Activated CD8-positive, alpha-beta T cell treated with anti-CD3 and anti-CD28 coated beads, Interleukin-2, amount 10 ng/mL, durations not matched to agents 7 days and 5 days (primary cell): ENCODE data around the gene ICA1. TPM values are rescaled to one million over a fixed set of nuclear protein-coding genes. Genes with fewer than 3 reads are reported as not detected.
A peak's percentile ranks its signal among the peaks of the same experiment; 100 is the strongest.

ENCODE experiments used
- ATAC-seq: fragments of 150-1000 bp; cut with Tn5 transposase; one replicate; pipeline ENCODE4 v1.10.0; 2021; ENCODE audit warnings: moderate library complexity
- CTCF ChIA-PET: fragments of 350-600 bp; sonication (Branson Sonifier 250); formaldehyde crosslinking; loops from one replicate; lab custom pipeline; 2021; ENCODE audit warnings: antibody characterized with exemption; lab: Charles Lee
- POLR2A ChIA-PET: fragments of 350-600 bp; sonication (Branson Sonifier 250); formaldehyde crosslinking; loops from one replicate; lab custom pipeline; 2021; ENCODE audit warnings: antibody characterized with exemption; lab: Charles Lee
- DNase-seq: peaks from one replicate; pipeline ENCODE4 v3.0.0-alpha.2; 2020
- H3K27ac Mint-ChIP-seq: one replicate; pipeline ENCODE4 v1.8.0; 2021; ENCODE audit warnings: mild to moderate bottlenecking, mixed read lengths
- H3K27me3 Mint-ChIP-seq: one replicate; pipeline ENCODE4 v1.8.0; 2021; ENCODE audit warnings: low read depth, mixed read lengths
- H3K36me3 Mint-ChIP-seq: one replicate; pipeline ENCODE4 v1.8.0; 2021; ENCODE audit warnings: low read depth, mixed read lengths
- H3K4me1 Mint-ChIP-seq: one replicate; pipeline ENCODE4 v1.8.0; 2021; ENCODE audit warnings: low read depth, mixed read lengths
- H3K4me3 Mint-ChIP-seq: one replicate; pipeline ENCODE4 v1.8.0; 2021; ENCODE audit warnings: mild to moderate bottlenecking, mixed read lengths
- H3K9me3 Mint-ChIP-seq: one replicate; pipeline ENCODE4 v1.8.0; 2022; ENCODE audit warnings: mixed read lengths; ENCODE audit not compliant: insufficient read depth
- total RNA-seq, 2 experiments: library from RNA; stranded (reverse); gene quantifications; one replicate each; pipeline ENCODE4 v1.2.3, GENCODE V29; 2021

The ICA1 gene
- total RNA-seq, 2 experiments from 2014 or later: 0.76 to 1.8 TPM

DNA sequence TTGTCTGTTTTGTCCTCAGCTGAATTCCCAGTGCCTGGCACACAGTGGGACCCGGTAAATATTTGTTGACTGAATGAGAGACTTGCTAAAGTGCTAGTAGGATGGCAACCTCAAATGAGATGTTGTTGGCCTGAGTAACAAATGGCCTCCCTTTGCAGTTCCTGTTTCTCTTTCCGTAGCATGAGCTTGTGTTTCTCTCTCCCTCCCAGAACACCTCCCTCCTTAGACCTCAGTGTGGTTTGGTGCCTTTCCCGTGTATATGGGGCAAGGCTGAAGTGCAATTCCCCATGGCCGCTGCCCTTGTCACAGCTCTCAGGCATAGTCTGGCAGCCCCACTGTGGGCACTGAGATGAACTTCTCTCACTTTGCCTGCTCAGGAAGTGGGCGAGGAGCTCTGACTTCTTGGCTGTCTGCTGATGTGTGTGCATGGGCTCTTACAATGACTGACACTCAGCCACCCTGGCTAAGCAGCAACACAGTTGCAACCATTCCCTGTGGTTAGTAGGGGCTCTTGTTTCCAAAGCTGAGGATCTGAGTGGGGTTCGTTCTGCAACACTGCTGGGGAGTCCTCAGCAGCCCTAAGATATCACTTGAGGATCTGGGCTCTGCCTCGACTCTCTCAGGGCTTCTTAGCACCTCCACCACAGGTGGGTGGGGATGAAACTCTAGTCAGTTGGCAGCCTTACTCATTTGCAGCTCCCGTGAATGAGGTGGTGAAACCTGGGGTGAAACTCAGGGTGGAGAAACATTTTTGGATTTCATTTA lies 136.1 kb downstream of the ICA1 start:
- peaks cover 76% of the 10 kb centered on the region for H3K4me1 Mint-ChIP-seq
- H3K27ac Mint-ChIP-seq: peak overlapping the region; percentile 99
- CTCF ChIA-PET: interaction anchor here (0.8 to 2.9 kb wide), 15 partner anchors 9 to 445 kb away, joined by 3 to 20 read pairs (median 4); partner anchors contain the start of gene GLCCI1

DNA sequence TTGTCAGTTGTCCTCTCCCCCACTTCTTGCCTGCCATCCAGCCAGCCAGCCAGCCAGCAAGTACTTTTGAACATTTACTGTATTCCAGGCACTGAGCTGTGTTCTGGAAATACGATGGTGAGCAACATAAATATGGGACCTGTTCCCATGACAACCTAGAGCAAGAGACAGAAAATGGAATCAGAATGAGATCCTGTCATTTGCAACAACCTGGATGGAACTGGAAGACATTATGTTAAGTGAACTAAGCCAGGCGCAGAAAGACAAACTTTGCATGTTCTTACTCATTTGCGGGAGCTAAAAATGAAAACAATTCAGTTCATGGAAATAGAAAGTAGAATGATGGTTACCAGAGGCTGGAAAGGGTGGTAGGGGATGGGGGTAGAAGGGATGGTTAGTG lies 140.7 kb downstream of the ICA1 start:
- ATAC-seq: no peak
- Mint-ChIP-seq H3K27ac (no peak overlapping the region), H3K36me3 (peaks cover 10% of the 10 kb centered on the region), H3K4me1 (peaks cover 63% of the 10 kb centered on the region), H3K4me3 (no peak overlapping the region), H3K27me3 (peaks cover 2% of the 10 kb centered on the region), H3K9me3 (no peaks in the 10 kb centered on the region)
- DNase-seq: no peak
- ChIA-PET CTCF (no interaction called here), POLR2A (interaction anchor here (0.9 to 1.3 kb wide), 4 partner anchors 10 to 74 kb away, joined by 3 to 5 read pairs (median 3); no protein-coding TSS in a partner anchor)

More for the DNA sequence above, 136.1 kb downstream of the ICA1 start:
- DNase-seq (peak; percentile 85), ATAC-seq (peak; percentile 96)
- Mint-ChIP-seq H3K36me3 (peaks cover 15% of the 10 kb centered on the region), H3K27me3 (peaks cover 2% of the 10 kb centered on the region), H3K9me3 (no peaks in the 10 kb centered on the region), H3K4me3 (peak overlapping the region; percentile 57)
- POLR2A ChIA-PET: interaction anchor here (0.6 to 2.7 kb wide), 13 partner anchors 9 to 485 kb away, joined by 3 to 20 read pairs (median 5); partner anchors contain the start of gene GLCCI1

DNA sequence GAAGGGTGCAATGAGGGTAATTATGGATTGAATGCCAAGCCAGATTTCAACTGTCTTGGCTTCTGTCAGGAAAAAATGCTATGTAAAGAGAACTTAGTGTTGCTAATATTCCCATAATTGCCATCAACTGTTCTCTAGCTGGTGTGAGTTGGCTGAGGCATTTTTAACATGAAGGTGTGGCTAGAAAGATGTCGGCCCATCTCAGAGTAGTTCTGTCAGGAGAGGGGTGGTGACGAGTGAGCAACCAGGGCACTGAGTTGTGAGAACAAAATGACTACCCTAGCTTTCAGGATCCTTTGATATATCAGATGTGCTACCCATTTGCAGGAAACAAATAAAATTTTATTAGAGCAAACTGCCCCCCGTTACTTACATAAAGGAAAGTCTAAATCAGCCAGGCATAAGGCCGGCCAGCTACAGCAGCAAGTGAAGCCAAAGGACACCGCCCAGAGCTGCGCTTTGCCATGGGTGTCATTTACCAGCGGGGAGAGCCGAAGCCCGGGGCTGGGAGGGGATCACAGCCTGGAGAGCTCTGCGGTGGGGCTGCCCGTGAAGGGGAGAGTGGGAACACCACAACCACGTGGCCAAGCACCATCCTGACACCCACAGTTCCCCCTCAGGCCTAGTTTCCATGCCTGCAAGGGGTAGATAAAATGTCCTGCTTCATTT lies 141.4 kb downstream of the ICA1 start:
- no peak overlapping the region for H3K4me3 Mint-ChIP-seq

DNA sequence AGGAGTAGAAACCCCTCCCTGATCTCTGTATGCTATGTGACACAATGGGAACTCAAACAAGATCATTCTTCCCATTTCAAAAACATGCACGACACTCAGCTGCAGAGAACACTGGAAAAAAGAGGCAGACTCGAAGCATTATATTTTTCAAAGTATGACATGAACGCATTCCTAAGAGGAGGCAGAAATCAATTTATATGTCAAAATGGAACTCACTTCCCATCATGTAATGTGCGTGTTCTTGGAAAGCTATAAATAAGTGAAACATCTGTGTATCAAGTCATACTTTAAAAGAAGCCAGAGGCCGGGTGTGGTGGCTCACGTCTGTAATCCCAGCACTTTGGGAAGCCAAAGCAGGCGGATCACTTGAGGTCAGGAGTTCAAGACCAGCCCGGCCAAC lies 142.7 kb downstream of the ICA1 start:
- ChIA-PET POLR2A (interaction anchor here (1.0 kb wide), 1 partner anchor 10 kb away, joined by 3 read pairs; no protein-coding TSS in a partner anchor), CTCF (interaction anchor here (2.3 kb wide), 1 partner anchor 71 kb away, joined by 10 read pairs; no protein-coding TSS in a partner anchor)
- peaks cover 11% of the 10 kb centered on the region for H3K36me3 Mint-ChIP-seq
- no peak overlapping the region for H3K4me3 Mint-ChIP-seq
- H3K4me1 Mint-ChIP-seq: peaks cover 63% of the 10 kb centered on the region
- H3K9me3 Mint-ChIP-seq: peaks cover 3% of the 10 kb centered on the region
- no peak for DNase-seq
- H3K27ac Mint-ChIP-seq: no peak overlapping the region
- H3K27me3 Mint-ChIP-seq: peaks cover 2% of the 10 kb centered on the region
- no peak for ATAC-seq

More for the DNA sequence above, 141.4 kb downstream of the ICA1 start:
- POLR2A ChIA-PET: interaction anchor here (1.1 to 1.3 kb wide), 2 partner anchors 11 to 56 kb away, joined by 3 to 5 read pairs; no protein-coding TSS in a partner anchor
- DNase-seq: no peak
- H3K9me3 Mint-ChIP-seq: peaks cover under 1% of the 10 kb centered on the region
- H3K27me3 Mint-ChIP-seq: peaks cover 2% of the 10 kb centered on the region
- H3K4me1 Mint-ChIP-seq: peaks cover 63% of the 10 kb centered on the region
- CTCF ChIA-PET: interaction anchor here (0.6 to 2.3 kb wide), 2 partner anchors 69 to 73 kb away, joined by 3 to 10 read pairs; no protein-coding TSS in a partner anchor
- ATAC-seq: no peak
- peaks cover 15% of the 10 kb centered on the region for H3K36me3 Mint-ChIP-seq
- H3K27ac Mint-ChIP-seq: no peak overlapping the region

DNA sequence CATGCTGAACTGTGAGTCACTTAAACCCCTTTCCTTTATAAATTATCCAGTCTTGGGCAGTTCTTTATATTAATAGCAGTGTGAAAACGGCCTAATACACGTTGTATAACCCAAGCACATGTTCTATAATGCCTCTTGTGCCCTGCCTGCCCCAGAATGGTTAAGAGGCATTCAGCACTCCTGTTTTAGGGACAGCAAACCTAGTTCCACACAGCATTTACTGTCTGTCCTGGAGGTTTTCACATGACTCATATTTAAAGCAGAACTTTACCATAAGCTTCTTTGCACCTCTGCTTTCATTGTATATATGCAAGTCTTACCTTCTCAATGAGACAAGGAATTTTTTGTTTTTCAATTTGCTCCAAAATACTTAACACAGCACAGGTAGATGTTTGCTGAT lies 144.8 kb downstream of the ICA1 start:
- DNase-seq (no peak), ATAC-seq (no peak)
- H3K9me3 Mint-ChIP-seq: peaks cover 3% of the 10 kb centered on the region
- peaks cover 13% of the 10 kb centered on the region for H3K36me3 Mint-ChIP-seq
- ChIA-PET CTCF (interaction anchor here (1.6 to 1.7 kb wide), 2 partner anchors 9 to 521 kb away, joined by 3 to 5 read pairs; no protein-coding TSS in a partner anchor), POLR2A (no interaction called here)
- no peak overlapping the region for H3K27ac Mint-ChIP-seq
- peaks cover 2% of the 10 kb centered on the region for H3K27me3 Mint-ChIP-seq
- H3K4me1 Mint-ChIP-seq: peaks cover 64% of the 10 kb centered on the region
- no peak overlapping the region for H3K4me3 Mint-ChIP-seq

DNA sequence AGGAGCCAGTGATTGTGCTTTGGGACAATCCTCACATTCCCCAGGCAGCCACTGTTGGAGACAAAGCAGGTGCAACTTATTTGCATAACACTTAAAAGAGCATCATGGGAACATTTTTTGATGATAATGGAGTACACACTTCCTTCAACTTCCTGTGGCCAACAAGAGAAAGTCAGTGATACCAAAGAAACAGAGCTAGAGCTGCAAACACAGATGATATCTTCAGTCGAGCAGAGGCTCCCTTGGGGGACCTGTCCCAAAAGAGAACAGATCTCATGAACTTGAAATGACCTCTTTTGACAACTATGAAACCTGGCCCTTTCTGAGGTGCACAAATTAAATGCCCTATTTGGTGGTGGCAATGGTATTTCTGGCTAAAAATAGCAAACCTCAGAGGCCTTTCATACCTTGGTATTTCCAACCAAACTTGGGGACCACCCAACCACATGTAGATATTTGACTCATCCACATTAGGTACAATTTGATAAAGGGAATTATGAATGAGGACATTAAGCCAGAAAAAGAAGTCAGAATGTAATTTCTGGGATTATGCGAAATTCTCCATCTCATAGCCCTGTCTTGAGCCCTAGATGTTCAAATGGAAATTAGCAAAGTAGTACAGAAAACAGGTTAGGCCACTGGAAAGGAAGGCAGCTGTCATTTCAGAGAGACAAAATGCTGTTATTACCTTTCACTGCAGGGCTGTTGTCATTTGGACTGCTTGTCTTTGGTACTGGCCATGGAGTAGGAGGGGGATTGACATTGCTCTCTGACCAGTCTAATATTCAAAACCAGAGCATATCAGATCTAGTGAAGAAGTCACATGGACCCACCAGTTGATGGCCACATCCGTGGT lies 146.2 kb downstream of the ICA1 start:
- POLR2A ChIA-PET: interaction anchor here (1.4 kb wide), 1 partner anchor 19 kb away, joined by 5 read pairs; no protein-coding TSS in a partner anchor
- CTCF ChIA-PET: interaction anchor here (0.9 to 1.6 kb wide), 5 partner anchors 8 to 71 kb away, joined by 3 to 4 read pairs (median 3); no protein-coding TSS in a partner anchor
- Mint-ChIP-seq H3K4me3 (no peak overlapping the region), H3K4me1 (peaks cover 51% of the 10 kb centered on the region), H3K9me3 (peaks cover 3% of the 10 kb centered on the region), H3K27me3 (no peaks in the 10 kb centered on the region), H3K36me3 (peaks cover 9% of the 10 kb centered on the region), H3K27ac (peak overlapping the region; percentile 67)
- ATAC-seq (peak; percentile 81), DNase-seq (peak; percentile 33)

DNA sequence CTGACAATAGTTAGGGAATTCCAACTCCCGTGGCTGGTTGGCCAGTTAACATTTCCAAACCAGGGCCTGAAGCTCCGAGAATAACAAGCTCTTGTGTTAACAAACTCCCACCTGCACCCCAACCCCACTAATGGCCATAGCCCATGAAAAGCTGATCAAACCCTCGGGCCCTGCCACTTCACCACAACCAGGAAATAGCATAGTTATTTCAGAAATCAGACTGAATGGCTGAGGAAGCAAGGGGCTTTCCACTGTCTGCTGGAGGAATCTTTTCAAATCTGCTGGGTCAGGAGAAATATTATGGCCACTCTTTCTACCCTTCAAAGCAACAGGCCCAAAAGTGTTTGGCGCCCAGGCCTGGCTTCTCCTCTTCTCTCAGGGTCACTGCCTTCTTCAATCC lies 147.8 kb downstream of the ICA1 start:
- POLR2A ChIA-PET: no interaction called here
- CTCF ChIA-PET: no interaction called here
- peaks cover 9% of the 10 kb centered on the region for H3K36me3 Mint-ChIP-seq
- DNase-seq (no peak), ATAC-seq (no peak)
- H3K27ac Mint-ChIP-seq: no peak overlapping the region
- H3K4me3 Mint-ChIP-seq: no peak overlapping the region
- peaks cover 51% of the 10 kb centered on the region for H3K4me1 Mint-ChIP-seq
- H3K9me3 Mint-ChIP-seq: peaks cover 3% of the 10 kb centered on the region
- no peaks in the 10 kb centered on the region for H3K27me3 Mint-ChIP-seq

DNA sequence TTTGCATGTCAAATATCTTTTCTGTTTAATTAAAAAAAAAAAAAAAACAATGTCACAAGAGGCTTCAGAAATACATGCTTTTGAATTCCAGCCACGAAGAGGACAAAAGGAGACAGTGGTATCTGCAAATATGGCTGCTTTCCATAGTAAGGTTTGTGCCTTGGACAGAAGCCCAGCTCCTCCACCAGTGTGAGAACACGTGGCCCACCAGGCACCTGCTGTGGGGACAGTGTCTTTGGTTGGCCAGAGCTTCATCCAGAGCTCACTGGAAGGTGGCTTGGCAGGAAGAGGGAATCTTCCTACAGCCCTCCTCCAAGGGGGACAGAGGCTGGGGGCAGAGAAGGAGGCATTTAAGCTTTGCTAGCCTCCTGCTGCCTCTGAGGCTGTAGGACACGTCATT lies 148.8 kb downstream of the ICA1 start:
- no peaks in the 10 kb centered on the region for H3K27me3 Mint-ChIP-seq
- peaks cover 42% of the 10 kb centered on the region for H3K4me1 Mint-ChIP-seq
- DNase-seq (no peak), ATAC-seq (no peak)
- peaks cover 10% of the 10 kb centered on the region for H3K36me3 Mint-ChIP-seq
- POLR2A ChIA-PET: no interaction called here
- H3K27ac Mint-ChIP-seq: no peak overlapping the region
- H3K9me3 Mint-ChIP-seq: peaks cover 4% of the 10 kb centered on the region
- CTCF ChIA-PET: no interaction called here
- no peak overlapping the region for H3K4me3 Mint-ChIP-seq

DNA sequence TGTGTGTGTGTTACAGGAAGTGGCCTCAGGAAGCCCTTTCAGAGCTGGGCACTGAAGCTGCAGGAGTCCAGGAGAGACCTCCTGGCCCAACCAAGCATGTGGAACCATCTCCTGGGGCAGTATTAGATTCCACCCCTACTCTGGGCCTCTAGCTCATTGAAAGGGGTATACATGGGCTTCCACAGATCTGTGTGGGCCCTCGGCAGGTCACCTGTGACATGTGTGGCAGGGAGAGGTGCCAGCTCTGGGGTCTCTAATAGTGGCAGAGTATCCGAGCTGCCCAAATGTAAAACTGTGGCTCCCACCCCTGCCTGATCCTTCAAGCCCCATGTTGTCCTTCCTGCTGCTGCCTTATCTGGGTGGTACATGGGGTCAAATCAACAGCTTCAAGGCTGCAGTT lies 149.3 kb downstream of the ICA1 start:
- peaks cover 6% of the 10 kb centered on the region for H3K9me3 Mint-ChIP-seq
- H3K27me3 Mint-ChIP-seq: no peaks in the 10 kb centered on the region
- no peak overlapping the region for H3K4me3 Mint-ChIP-seq
- ATAC-seq (no peak), DNase-seq (no peak)
- no peak overlapping the region for H3K27ac Mint-ChIP-seq
- peaks cover 11% of the 10 kb centered on the region for H3K36me3 Mint-ChIP-seq
- POLR2A ChIA-PET: no interaction called here
- CTCF ChIA-PET: no interaction called here
- peaks cover 37% of the 10 kb centered on the region for H3K4me1 Mint-ChIP-seq

DNA sequence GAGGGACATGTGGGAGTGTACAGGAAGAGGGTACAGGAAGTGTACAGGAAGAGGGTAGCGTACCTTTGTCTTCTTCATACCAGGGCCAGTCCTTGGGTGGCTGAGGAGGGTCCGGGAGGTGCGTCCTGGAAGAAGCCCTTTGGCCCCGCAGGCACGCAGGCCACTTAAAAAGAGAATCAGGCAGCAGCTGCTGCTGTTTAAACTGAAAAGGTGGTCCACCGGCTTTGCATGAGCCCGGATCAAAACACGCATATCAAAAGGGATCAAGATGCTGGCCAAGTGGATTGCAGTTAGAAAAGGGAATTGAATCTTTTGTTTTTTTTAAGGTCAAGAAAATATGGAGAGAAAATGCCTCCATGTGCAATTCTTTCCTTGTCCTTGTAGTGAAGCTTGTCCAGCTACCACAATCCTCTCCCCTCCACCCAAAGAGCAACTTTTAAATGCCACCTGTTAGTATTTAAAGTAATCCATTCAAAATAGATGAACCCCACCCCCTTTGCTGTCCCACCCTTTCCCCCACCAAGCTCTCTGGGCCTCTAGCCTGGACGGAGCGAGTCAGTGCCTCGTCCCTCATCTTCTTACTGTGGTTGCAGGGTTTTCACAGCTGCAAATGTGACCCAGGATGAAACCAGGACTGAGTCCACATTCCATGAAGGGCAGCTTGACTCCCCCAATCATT lies 150.5 kb downstream of the ICA1 start:
- Mint-ChIP-seq H3K36me3 (peaks cover 11% of the 10 kb centered on the region), H3K27ac (no peak overlapping the region), H3K9me3 (peaks cover 6% of the 10 kb centered on the region), H3K4me1 (peaks cover 31% of the 10 kb centered on the region), H3K27me3 (no peaks in the 10 kb centered on the region), H3K4me3 (no peak overlapping the region)
- DNase-seq: no peak
- ATAC-seq: no peak
- ChIA-PET POLR2A (interaction anchor here (0.6 to 1.0 kb wide), 2 partner anchors 10 to 164 kb away, joined by 3 read pairs; no protein-coding TSS in a partner anchor), CTCF (no interaction called here)
